HepG2 (cell line): Measurements from ENCODE around the gene TXNDC9. TPM values are rescaled to one million over a fixed set of nuclear protein-coding genes. Genes with fewer than 3 reads are reported as not detected.

Experiments
- ELF3 ChIP-seq: IDR thresholded peaks from 2 replicates; pipeline ENCODE4 v1.6.1; 2016; ENCODE audit warnings: missing genetic modification reagents, missing compliant biosample characterization
- GATA4 ChIP-seq: sonication (generic); IDR thresholded peaks from 2 replicates; pipeline ENCODE4 v1.6.1; 2016; ENCODE audit warnings: antibody characterized with exemption, low read depth, borderline replicate concordance
- HOXA5 ChIP-seq: sonication (generic); formaldehyde crosslinking; IDR thresholded peaks from 2 replicates; pipeline ENCODE4 v1.4.0; 2020; ENCODE audit warnings: missing genetic modification reagents
- KLF13 ChIP-seq: sonication (generic); formaldehyde crosslinking; IDR thresholded peaks from 2 replicates; pipeline ENCODE4 v1.4.0; 2020; ENCODE audit warnings: mild to moderate bottlenecking, missing genetic modification reagents
- PHF21A ChIP-seq: sonication (generic); formaldehyde crosslinking; IDR thresholded peaks from 2 replicates; pipeline ENCODE4 v1.5.0; 2020; ENCODE audit warnings: mild to moderate bottlenecking, missing genetic modification reagents
- SSRP1 ChIP-seq: IDR thresholded peaks from 2 replicates; pipeline ENCODE4 v1.6.1; 2016; ENCODE audit warnings: control low read depth
- TEAD2 ChIP-seq: sonication (generic); formaldehyde crosslinking; IDR thresholded peaks from 2 replicates; pipeline ENCODE4 v1.9.0; 2021; ENCODE audit warnings: missing genetic modification reagents
- WIZ ChIP-seq: sonication (generic); formaldehyde crosslinking; IDR thresholded peaks from 2 replicates; pipeline ENCODE4 v1.5.1; 2020; ENCODE audit warnings: mild to moderate bottlenecking, missing genetic modification reagents
- ZNF343 ChIP-seq: sonication (generic); formaldehyde crosslinking; IDR thresholded peaks from 2 replicates; pipeline ENCODE4 v1.4.0; 2020; ENCODE audit warnings: mild to moderate bottlenecking, missing genetic modification reagents
- polyA plus RNA-seq, 8 experiments: library from polyadenylated mRNA; depleted of rRNA in 3 of 8; stranded (reverse) in 7 of 8; unstranded in 1 of 8; fragments of >200 nt; fragmentation: Illumina TruSeq in 4 of 8; extraction: Trizol in 4 of 8; gene quantifications; 2 replicates each; pipeline versions ENCODE4 v1.2.1 to v1.2.3, GENCODE V29; 2011 to 2016; ENCODE audit warnings: low read depth in 4 of 8, missing spikeins in 1 of 8, mixed read lengths in 1 of 8; ENCODE audit not compliant: insufficient read depth in 1 of 8
- total RNA-seq, 5 experiments: library from RNA; depleted of rRNA; stranded (reverse); fragments of >200 nt; fragmentation: Illumina TruSeq; extraction: Trizol; gene quantifications; 2 replicates each; pipeline ENCODE4 v1.2.3, GENCODE V29; 2016; ENCODE audit warnings: low read depth in 1 of 5
- TF ChIP-seq, protein P1 (sequence below): IDR thresholded peaks from 2 replicates; pipeline ENCODE4 v1.4.0; 2020; ENCODE audit warnings: mild to moderate bottlenecking, missing genetic modification reagents
- TF ChIP-seq, protein P2 (sequence below): sonication (generic); formaldehyde crosslinking; IDR thresholded peaks from 2 replicates; pipeline ENCODE4 v1.5.1; 2020; ENCODE audit warnings: missing genetic modification reagents, mild to moderate bottlenecking, borderline replicate concordance
- TF ChIP-seq, protein P3 (sequence below): sonication (generic); formaldehyde crosslinking; IDR thresholded peaks from 2 replicates; pipeline ENCODE4 v1.5.1; 2020; ENCODE audit warnings: mild to moderate bottlenecking, missing genetic modification reagents, borderline replicate concordance
- TF ChIP-seq, protein P4 (sequence below), 2 experiments: sonication (generic) in 1 of 2; formaldehyde crosslinking in 1 of 2; IDR thresholded peaks; 2 replicates each; pipeline versions ENCODE4 v1.5.1 to v1.6.1; 2011 to 2020; ENCODE audit warnings: borderline replicate concordance in 1 of 2, low read depth in 1 of 2, low read length in 1 of 2, mild to moderate bottlenecking in 1 of 2, missing genetic modification reagents in 1 of 2, moderate library complexity in 1 of 2
- TF ChIP-seq, protein P5 (sequence below): sonication (generic); formaldehyde crosslinking; IDR thresholded peaks from 2 replicates; pipeline ENCODE4 v1.4.0; 2020; ENCODE audit warnings: missing genetic modification reagents

TXNDC9 gene
- total and polyA plus RNA-seq, 2 of the 13 experiments (the other 11 are each of a cell fraction or from before 2014, with no cell fraction given), result 35.2 to 94.6 TPM

DNA sequence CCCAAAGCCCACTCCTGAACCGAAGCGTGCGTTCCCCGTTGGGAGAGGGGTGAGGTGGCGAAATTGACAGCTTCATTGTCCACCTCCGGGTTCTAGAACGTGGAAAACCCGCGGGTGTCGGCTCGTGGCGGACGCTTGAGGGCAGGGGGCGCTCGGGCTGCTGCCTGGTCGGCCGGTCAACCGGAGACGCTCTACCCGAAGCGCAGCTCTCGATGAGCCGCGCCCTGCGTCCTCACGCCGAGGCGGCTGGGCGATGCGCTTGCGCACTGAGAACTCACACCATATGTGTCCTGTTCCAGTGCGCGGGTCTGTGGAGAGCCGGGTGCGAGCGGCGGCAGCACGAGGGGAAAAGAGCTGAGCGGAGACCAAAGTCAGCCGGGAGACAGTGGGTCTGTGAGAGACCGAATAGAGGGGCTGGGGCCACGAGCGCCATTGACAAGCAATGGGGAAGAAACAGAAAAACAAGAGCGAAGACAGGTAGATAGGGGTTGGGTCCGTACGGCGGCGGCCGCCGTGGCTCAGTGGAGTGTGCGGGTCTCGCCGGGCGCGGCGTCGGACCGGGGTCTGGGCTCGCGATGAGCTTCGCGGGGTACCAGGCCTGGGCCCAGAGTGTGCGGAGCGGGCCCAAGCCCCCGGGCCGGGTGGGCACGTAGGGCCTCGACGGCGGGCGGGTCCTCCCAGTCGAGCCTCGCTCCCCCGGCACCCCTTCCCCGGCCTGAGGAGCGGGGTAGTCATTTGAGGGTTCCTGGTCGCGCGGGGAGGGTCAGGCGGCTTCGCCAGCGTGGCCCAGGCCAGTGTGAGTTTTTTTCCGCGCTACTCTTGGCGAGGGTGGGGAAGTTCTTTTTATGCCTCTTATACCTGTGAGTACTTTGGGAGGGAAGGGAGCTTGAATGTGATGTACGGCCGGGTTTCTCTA is 1.2 kb upstream of the TXNDC9 start, which contains the start of gene EIF5B (continued):
- TF ChIP-seq TEAD2, result no peak
- TF ChIP-seq HOXA5, result peak; percentile 88
- TF ChIP-seq, protein P1, sequence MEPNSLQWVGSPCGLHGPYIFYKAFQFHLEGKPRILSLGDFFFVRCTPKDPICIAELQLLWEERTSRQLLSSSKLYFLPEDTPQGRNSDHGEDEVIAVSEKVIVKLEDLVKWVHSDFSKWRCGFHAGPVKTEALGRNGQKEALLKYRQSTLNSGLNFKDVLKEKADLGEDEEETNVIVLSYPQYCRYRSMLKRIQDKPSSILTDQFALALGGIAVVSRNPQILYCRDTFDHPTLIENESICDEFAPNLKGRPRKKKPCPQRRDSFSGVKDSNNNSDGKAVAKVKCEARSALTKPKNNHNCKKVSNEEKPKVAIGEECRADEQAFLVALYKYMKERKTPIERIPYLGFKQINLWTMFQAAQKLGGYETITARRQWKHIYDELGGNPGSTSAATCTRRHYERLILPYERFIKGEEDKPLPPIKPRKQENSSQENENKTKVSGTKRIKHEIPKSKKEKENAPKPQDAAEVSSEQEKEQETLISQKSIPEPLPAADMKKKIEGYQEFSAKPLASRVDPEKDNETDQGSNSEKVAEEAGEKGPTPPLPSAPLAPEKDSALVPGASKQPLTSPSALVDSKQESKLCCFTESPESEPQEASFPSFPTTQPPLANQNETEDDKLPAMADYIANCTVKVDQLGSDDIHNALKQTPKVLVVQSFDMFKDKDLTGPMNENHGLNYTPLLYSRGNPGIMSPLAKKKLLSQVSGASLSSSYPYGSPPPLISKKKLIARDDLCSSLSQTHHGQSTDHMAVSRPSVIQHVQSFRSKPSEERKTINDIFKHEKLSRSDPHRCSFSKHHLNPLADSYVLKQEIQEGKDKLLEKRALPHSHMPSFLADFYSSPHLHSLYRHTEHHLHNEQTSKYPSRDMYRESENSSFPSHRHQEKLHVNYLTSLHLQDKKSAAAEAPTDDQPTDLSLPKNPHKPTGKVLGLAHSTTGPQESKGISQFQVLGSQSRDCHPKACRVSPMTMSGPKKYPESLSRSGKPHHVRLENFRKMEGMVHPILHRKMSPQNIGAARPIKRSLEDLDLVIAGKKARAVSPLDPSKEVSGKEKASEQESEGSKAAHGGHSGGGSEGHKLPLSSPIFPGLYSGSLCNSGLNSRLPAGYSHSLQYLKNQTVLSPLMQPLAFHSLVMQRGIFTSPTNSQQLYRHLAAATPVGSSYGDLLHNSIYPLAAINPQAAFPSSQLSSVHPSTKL (CRISPR knock-in tag), result peak; percentile 82
- TF ChIP-seq, protein P2, sequence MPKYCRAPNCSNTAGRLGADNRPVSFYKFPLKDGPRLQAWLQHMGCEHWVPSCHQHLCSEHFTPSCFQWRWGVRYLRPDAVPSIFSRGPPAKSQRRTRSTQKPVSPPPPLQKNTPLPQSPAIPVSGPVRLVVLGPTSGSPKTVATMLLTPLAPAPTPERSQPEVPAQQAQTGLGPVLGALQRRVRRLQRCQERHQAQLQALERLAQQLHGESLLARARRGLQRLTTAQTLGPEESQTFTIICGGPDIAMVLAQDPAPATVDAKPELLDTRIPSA (CRISPR knock-in tag), result 0 out of 2 replicates have a peak, but pooled peaks have one; percentile 48
- TF ChIP-seq, protein P3, sequence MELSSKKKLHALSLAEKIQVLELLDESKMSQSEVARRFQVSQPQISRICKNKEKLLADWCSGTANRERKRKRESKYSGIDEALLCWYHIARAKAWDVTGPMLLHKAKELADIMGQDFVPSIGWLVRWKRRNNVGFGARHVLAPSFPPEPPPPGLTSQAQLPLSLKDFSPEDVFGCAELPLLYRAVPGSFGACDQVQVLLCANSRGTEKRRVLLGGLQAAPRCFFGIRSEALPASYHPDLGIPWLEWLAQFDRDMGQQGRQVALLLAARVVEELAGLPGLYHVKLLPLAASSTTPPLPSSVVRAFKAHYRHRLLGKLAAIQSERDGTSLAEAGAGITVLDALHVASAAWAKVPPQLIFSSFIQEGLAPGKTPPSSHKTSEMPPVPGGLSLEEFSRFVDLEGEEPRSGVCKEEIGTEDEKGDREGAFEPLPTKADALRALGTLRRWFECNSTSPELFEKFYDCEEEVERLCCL, result no peak
- peak; percentile 66; the same call in 1 of the 2 replicates for TF ChIP-seq PHF21A
- TF ChIP-seq, protein P4, sequence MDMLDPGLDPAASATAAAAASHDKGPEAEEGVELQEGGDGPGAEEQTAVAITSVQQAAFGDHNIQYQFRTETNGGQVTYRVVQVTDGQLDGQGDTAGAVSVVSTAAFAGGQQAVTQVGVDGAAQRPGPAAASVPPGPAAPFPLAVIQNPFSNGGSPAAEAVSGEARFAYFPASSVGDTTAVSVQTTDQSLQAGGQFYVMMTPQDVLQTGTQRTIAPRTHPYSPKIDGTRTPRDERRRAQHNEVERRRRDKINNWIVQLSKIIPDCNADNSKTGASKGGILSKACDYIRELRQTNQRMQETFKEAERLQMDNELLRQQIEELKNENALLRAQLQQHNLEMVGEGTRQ (IDR thresholded peaks at IDR 0.05; ENCODE audit: low read depth, low read length), result no peak
- TF ChIP-seq, protein P4 (CRISPR knock-in tag; IDR thresholded peaks at IDR 0.05; ENCODE audit: borderline replicate concordance), result no peak; the same call in 1 of the 2 replicates
- TF ChIP-seq, protein P5, sequence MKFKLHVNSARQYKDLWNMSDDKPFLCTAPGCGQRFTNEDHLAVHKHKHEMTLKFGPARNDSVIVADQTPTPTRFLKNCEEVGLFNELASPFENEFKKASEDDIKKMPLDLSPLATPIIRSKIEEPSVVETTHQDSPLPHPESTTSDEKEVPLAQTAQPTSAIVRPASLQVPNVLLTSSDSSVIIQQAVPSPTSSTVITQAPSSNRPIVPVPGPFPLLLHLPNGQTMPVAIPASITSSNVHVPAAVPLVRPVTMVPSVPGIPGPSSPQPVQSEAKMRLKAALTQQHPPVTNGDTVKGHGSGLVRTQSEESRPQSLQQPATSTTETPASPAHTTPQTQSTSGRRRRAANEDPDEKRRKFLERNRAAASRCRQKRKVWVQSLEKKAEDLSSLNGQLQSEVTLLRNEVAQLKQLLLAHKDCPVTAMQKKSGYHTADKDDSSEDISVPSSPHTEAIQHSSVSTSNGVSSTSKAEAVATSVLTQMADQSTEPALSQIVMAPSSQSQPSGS (CRISPR knock-in tag), result peak; percentile 91
- peak; percentile 30 for TF ChIP-seq ZNF343 (CRISPR knock-in tag)
- TF ChIP-seq KLF13, result no peak
- TF ChIP-seq GATA4, result peak; percentile 78; the same call in 1 of the 2 replicates
- TF ChIP-seq SSRP1 (CRISPR knock-in tag), result peak; percentile 40; the same call in 1 of the 2 replicates
- TF ChIP-seq ELF3 (CRISPR knock-in tag), result peak; percentile 60
- TF ChIP-seq WIZ (CRISPR knock-in tag), result no peak
